ENCODE measurements around the gene POU3F3.

POU3F3 gene

GRCh38 chr2:104862058-104862941, 8.4 kb downstream of the POU3F3 start:
- DNase-seq: no peak

GRCh38 chr2:104863146-104863467, 9.2 kb downstream of the POU3F3 start:
- no peak for DNase-seq

GRCh38 chr2:104863468-104864279, 9.8 kb downstream of the POU3F3 start:
- no peak for DNase-seq

GRCh38 chr2:104864280-104865095, 10.6 kb downstream of the POU3F3 start:
- DNase-seq: no peak

GRCh38 chr2:104865096-104865470, 11.2 kb downstream of the POU3F3 start:
- DNase-seq: no peak

- DNase-seq: no peak
Observed at GRCh38 chr2:104866122-104866864, 12.4 kb downstream of the POU3F3 start.

- no peak for DNase-seq
Observed at GRCh38 chr2:104866883-104867812, 13.2 kb downstream of the POU3F3 start.

GRCh38 chr2:104867813-104868504, 14.0 kb downstream of the POU3F3 start:
- no peak for DNase-seq

- no peak for DNase-seq
Observed at GRCh38 chr2:104868505-104868866, 14.6 kb downstream of the POU3F3 start.

- no peak for DNase-seq
Observed at GRCh38 chr2:104870100-104870975, 16.4 kb downstream of the POU3F3 start.

- no peak for DNase-seq
Observed at GRCh38 chr2:104871649-104871971, 17.7 kb downstream of the POU3F3 start.

- no peak for DNase-seq
Observed at GRCh38 chr2:104871972-104872865, 18.3 kb downstream of the POU3F3 start.

GRCh38 chr2:104872866-104873688, 19.2 kb downstream of the POU3F3 start:
- peak; percentile 30 for DNase-seq

GRCh38 chr2:104873689-104874054, 19.8 kb downstream of the POU3F3 start:
- DNase-seq: no peak

- DNase-seq: no peak
Observed at GRCh38 chr2:104874230-104874629, 20.3 kb downstream of the POU3F3 start.

- no peak for DNase-seq
Observed at GRCh38 chr2:104875262-104875661, 21.3 kb downstream of the POU3F3 start.

GRCh38 chr2:104876606-104877570, 23.0 kb downstream of the POU3F3 start:
- no peak for DNase-seq

All from NCI-H2171 (cell line).